Gastroesophageal sphincter (tissue), 3 donors: ENCODE measurements around the gene IMMP2L.

Experiments
- EP300 ChIP-seq: sonication (generic); formaldehyde crosslinking; IDR thresholded peaks from one replicate; pipeline ENCODE4 v1.6.1; 2017; ENCODE audit warnings: antibody characterized with exemption, mild to moderate bottlenecking
- POLR2A ChIP-seq, 2 donors: fragments of 450-650 bp; IDR thresholded peaks; one replicate each; pipeline ENCODE4 v1.6.1; 2017; ENCODE audit warnings: antibody characterized with exemption in 2 of 2, mild to moderate bottlenecking in 2 of 2, moderate library complexity in 1 of 2
- POLR2AphosphoS5 ChIP-seq: sonication (generic); formaldehyde crosslinking; IDR thresholded peaks from one replicate; pipeline ENCODE4 v1.6.1; 2017; ENCODE audit warnings: antibody characterized with exemption
- TF ChIP-seq, protein P1 (sequence below), 4 experiments: fragments of 200-600 bp in 2 of 4; fragments of 450-650 bp in 2 of 4; sonication (generic) in 1 of 4; IDR thresholded peaks; one replicate each; pipeline ENCODE4 v1.5.1; 2017 to 2019; ENCODE audit warnings: antibody characterized with exemption in 4 of 4, mild to moderate bottlenecking in 2 of 4, moderate library complexity in 2 of 4

DNA sequence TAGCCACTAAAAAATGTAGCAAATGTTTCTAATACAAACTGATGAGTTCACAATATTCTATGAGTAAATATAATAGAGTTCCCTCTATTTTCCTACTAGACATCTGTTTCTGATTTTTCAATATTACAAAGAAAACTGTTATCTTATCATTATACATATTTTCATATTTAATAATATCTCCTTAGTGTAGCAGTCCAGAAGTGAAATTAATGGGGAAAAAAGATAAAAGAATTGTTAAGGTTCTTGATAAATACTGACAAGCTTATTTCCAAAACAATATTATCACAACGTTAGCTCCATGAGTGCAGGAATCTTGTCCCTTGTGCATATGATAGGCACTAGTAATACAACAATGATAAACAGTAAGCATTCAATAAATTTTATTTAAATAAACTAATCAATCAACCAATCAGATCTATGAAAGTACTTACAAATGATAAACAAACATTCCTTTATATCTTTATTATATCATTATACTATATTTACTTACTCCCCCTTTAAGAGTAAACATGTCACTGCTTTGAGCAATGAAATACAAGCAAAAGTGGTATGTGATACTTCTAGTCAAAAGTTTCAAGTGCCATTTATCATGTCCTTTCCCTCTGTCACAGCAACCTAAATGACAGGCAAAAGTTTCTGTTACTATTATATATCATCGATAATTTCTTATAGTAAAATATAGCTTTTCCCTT, 103.1 kb downstream of the IMMP2L start:
- TF ChIP-seq, protein P1, sequence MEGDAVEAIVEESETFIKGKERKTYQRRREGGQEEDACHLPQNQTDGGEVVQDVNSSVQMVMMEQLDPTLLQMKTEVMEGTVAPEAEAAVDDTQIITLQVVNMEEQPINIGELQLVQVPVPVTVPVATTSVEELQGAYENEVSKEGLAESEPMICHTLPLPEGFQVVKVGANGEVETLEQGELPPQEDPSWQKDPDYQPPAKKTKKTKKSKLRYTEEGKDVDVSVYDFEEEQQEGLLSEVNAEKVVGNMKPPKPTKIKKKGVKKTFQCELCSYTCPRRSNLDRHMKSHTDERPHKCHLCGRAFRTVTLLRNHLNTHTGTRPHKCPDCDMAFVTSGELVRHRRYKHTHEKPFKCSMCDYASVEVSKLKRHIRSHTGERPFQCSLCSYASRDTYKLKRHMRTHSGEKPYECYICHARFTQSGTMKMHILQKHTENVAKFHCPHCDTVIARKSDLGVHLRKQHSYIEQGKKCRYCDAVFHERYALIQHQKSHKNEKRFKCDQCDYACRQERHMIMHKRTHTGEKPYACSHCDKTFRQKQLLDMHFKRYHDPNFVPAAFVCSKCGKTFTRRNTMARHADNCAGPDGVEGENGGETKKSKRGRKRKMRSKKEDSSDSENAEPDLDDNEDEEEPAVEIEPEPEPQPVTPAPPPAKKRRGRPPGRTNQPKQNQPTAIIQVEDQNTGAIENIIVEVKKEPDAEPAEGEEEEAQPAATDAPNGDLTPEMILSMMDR (IDR thresholded peaks at IDR 0.05): no peak
- no peak for TF ChIP-seq POLR2A (IDR thresholded peaks at IDR 0.05)
- no peak for TF ChIP-seq POLR2AphosphoS5
- TF ChIP-seq EP300: no peak
